SW480 (cell line): ENCODE measurements around the gene TSPAN17.
A peak's percentile ranks its signal among the peaks of the same experiment; 100 is the strongest.
"Not testable (repeated sequence)": the region's sequence is repeated elsewhere in the genome, so short reads cannot be mapped to it uniquely, and the experiment has no call there.

Experiments
- DNase-seq: peaks from one replicate; pipeline ENCODE4 v3.0.0-alpha.2; 2016; ENCODE audit warnings: low spot score

The TSPAN17 gene

DNA sequence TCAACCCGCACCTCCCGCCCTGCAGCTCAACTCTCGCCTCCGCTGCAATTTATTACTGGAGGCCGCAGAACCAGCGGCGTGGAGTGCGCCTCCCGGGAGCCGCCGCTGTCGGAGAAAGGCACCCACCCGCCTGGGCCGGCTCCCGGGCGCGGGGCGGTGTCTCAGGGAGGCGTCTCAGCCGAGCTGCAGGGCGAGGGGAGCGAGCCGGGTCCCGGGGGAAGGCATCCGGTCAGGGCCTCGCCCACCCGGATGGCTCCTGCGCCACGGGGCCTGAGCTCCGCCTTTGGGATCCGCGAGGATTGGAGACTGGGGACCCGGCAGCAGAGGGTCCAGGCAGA, 32.9 kb downstream of the TSPAN17 start:
- no peak for DNase-seq

DNA sequence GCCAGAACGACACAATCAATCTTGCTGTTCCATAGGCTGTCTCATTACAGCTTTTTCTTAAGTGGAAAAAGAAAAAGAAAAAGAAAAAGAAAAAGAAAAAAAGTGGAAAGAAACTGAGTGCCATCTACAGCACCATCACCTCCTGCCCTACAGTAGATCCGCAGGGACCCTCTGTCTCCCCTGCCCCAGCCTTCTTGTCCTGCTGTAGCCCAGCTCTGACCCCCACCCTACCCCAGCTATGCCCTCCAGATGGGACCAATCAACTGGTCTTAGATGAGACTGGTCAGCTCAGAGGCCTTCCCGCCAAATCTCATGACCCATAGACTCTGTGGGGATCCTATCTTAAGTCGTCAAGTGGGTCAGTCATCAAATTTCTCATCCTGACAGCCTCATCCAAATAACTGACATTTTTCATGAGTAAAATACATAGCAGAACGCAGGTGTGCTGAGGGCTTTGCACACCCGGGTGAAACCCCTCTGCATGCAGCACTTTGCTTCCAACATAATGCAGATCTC, 34.8 kb downstream of the TSPAN17 start:
- no peak for DNase-seq

DNA sequence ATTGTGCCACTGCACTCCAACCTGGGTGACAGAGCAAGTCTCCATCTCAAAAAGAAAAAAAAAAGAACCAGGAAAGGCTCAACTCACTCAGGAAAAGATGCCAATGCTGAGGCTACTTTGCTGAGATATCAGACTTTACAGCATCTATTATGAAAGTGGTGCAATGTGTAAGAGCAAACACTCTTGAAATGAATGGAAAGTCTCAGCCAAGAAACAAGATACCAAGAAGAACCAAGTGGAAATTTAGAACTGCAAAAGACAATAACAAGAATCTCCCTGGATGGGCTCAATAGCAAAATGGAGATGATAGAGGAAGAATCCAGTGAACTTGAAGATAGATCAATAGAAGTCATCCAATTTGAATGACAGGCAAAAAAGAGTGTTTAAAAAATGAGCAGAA, 37.7 kb downstream of the TSPAN17 start:
- DNase-seq = no peak

DNA sequence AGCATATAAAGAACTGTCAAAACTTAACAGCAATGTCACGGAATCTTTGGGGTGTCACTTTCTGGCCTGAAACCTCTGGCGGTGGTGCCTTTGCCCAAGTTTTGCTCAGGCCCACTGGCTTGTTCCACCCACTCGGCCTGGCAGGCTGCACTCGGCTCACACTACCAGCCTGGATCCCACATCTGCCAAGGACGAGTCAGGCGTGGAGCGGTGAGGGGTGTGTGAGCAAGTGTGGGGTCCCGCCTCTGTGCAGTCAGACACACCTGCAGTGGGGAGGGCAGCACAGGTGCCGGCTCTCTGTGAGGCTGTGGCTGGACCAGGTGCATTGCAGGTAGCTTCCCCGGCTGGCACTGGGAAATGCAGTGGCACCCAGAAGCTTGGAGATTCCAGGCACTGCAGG, 40.0 kb downstream of the TSPAN17 start:
- DNase-seq = no peak

DNA sequence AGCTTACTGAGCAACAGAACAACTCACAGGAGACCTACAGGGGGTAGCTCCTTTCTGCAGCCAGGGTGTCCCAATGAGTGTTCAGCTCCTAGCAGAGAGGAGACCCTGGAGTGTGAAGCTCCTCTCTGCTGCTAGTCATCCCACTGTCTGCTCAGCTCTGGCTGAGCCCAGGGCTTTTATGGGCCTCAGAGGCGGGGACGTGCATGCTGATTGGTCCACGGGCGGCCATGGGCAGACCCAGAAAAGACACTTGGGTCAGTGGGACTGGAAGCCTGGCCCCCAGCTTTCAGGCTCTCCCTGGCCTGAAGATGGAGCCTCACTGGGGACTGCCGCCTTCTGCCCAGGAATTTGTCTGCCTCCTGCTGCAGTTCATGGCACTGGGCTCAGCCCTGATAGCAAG, 40.6 kb downstream of the TSPAN17 start:
- no peak for DNase-seq

DNA sequence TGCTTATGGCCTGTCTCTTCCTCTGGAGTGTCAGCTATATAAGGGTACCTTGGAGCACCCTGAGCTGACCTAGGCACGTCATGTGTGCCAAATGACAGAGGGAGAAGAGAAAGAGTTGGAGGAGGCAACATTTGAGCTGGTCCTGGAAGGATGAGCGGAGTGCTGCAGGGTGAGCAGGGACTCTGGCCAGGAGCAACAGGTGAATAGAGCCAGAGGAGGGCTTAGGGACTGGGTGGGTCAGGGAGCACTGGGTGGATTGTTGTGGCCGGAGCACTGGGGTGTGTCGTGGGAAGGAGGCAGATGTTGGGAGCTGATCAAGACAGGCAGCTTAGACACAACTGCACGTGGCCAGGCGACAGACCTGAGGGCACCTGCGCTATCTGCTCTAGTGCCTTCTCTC, 43.6 kb downstream of the TSPAN17 start:
- no peak for DNase-seq

DNA sequence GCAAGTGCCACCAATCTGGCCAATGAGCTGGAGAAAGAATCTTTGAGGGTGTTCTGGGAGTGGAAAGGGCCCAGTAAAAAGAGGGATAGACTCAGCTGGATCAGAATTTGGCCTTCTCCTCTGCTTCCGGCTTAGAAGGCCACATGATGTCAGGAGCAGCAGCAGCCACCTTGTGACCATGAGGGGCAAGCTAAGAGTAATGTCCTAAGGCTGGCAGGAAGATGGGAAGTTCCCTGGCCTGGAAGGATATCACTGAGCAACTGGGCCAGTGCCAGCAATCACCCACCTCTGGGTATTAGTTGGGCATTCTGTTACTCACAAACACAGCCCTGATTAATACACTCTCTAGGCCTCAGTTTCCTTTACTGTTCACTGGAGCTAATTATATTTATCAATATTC, 44.2 kb downstream of the TSPAN17 start:
- no peak for DNase-seq

DNA sequence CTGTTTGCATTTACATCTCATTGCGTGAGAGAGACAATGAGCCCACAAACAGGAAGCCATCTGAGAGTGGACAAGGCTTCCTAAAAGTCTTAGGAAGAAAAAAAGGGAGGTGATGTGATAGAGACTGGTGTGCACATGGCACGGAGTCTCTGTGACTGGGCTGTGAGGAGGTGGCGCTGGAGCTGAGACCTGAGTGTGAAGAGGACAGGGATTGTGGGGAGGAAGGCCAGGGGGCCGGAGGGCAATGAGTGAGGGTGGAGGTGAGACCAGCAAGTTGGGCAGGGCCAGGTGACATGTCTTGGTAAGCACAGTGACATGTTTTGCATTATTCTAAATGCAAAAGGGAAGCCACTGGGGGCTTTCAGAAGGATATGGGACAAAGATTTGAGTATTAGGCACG, 45.0 kb downstream of the TSPAN17 start:
- DNase-seq = no peak

DNA sequence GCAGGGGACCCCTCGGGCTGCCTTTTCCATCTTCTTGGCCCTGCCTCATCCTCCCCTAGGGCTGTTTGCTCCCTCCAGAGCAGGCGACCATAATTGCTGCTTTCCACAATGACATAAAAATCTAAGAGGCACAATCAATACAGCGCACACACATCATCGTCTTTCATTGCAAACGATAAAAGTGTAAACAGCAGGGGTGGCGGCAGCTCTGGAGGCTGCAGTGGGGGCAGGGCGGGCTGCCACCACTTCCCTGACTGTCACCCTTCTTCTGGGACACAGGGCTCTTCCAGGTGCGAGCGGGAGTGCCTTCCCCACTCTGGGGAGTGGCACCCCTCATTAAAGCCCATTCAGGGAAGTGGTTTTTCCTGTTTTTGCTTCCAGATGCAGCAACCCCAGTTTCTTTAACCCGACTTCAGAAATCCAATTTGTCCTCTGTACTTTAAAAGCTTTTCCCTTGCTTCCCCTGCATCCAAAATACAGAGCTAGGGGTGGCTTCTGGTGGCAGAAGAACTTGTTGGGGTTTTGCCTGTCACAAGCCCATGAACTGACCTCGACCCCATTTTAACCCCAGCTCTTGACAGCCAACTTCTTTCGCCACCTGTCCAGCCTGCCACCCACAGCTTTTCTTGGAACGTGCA, 45.7 kb downstream of the TSPAN17 start:
- DNase-seq = no peak

DNA sequence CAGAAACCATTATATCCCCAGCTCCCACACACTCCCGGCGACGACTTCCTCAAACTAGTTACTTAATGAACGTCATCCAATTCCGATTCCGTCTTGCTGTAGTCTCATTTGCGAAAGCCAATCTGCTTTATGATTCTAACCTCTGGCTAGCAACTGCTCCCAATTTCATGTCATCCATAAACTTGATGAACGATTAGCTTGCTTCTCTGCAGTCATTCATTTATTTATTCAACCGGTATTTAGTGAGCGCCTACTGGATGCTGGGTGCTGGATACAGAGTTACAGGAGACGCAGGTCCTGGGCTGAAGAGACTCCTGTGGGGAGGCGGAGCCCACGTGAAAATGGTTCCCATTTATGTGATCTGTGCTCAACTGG, 46.2 kb downstream of the TSPAN17 start:
- no peak for DNase-seq

DNA sequence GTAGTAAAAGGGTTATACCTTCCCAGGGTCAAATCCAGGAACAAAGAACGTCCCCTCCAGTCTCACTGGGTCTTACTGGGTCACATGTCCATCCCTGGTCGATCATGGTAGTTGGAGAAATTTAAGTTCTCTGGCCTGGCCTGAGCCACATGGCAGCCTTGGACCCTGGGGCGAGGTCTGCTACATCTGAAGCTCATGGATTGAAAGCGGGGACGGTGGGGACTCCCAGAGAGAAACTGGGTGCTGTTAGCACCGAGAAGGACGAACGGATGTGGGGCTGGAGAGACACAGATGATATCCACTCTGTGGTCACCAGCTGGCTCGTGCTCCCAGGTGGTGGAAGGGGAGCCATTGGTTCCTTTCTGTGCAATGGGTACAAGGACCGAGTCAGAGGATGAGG, 46.9 kb downstream of the TSPAN17 start:
- no peak for DNase-seq

DNA sequence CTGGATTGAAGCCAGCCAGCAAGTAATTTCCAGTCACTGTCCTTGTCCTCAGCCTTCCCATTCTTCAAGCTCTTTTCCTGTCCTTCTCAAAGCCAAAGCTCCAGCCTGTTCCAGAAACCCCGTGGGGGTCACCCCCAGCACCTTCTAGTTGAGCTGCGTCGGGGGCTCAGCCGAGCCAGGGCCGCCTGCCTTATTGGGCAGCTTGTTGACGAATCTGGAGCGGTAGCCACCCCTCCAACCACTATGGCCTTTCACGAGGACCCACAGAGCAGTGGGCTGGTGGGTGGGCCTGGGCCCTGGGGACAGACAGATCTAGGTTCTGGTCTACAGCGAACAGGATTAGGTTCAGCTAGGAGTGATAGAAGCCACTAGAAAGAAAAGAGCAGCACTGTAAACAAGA, 47.3 kb downstream of the TSPAN17 start:
- no peak for DNase-seq

DNA sequence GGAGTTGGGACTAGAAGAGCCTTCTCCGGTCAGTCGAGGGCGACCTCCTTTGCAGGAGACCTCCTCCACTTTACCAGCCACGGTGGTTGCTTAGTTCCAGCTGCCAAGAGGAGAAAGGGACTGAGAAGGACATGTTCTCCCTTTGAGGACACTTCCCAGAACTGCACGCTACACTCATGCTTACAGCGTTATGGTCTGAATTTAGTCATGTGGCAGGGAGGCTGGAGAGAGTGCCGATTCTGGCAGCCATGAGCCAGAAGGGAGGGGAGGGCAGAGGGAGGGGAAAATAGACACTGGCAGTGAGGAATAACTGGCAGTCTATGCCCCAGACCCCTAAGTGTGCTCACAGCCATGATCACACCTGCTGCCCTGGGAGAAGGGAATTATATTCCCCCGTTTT, 47.8 kb downstream of the TSPAN17 start:
- DNase-seq = no peak

DNA sequence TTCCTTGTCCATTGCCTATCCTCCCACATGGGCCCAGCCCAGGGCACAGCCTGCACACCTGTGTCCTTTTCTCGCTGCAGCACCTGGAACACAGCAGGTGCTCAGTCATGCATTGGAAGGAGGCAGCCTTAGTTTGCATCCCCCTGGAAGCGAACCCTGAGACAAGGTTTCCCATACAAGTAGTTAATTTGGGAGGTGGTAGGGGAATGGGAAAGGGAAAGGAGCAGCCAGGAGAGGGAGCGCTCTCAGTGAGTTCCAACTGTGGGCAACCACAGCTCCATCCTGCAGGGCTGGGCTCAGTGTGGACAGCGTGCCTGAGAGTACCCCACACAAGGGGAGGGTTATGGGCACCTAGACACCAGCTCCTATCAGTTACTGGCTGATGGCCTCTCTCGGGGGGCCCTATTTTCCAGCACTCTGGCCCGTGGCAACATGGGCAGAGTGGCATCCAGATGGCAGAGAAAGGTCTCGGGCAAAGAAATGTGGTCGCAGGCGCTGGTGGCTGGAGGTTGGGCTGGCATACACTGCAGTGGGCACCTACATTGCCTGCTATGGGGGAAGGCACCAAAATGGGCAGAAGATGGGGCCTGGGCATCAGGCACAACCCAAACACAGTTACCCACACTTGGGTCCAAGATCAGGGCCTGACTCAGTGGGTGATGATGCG, 50.1 kb downstream of the TSPAN17 start:
- DNase-seq = no peak

DNA sequence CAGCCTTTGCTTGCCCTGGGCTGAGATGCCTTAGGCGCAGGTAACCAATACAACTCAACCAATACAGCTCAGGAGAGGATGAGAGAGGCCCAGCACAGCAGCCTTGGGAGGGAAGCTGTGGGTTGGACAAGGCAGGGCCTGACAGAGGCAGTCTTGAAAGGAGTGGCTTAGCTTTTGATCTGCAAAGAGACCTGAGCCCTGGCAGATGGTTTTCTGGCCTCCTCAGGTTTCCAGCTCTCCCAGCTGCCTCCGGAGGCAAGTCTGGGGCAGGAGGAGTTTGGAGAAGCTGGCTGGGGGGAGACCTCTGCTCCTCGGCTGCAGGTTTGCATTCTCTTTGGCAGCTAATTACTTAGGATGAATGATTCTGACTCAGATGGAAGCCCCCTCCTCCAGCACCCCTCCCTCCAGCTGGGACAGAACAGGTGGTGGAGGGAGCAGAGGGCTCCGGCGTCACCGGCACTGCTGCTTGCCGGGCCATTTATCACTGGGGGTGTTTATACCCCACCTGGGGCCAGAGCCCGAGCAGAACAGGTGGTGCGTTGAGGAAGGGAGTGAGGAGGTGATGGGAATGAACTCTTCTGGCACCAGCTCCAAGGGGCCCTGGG, 50.8 kb downstream of the TSPAN17 start:
- DNase-seq = peak; percentile 20

DNA sequence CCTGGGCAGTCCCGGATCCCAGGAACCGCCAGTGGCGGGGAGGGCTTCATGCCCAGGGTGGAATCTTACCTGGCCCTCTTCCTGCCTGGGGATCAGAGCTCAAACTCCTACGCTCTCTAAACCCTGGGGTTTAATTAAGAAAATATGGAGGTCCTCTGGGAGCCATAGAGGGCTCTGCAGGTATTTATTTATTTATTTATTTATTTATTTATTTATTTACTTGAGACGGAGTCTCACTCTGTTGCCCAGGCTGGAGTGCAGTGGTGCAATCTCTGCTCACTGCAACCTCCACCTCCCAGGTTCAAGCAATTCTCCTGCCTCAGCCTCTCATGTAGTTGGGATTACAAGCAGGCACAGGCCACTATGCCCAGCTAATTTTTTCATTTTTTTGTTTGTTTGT, 52.2 kb downstream of the TSPAN17 start:
- not testable (repeated sequence) for DNase-seq

DNA sequence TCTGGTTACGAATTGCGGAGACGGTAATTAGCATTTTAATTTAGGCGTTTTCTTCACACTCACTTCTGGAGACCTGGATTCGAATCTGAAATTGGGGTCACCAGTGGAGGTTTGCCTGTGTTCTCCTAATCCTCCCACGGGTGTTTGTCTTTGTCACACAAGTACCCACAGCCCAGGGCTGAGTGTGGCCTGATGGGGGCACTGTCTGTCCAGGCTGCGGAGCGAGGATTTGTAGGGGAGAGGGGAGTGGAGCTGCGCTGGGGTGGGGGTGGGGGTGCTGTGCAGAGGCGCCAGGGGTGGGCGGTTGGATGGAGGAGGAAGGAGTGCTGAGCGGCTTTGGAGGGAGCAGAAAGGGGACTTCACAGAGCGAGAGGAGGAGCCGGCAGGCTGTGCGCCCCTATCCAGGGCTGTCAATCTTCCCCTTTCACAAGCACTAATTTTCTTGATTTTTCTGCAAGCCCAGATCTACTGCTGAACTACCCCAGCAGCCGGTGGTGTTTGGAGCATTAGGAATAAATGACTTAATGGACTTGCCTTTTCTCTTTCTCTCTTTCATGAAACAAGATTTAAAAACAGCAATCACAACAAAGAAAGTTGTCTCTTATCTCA, 53.1 kb downstream of the TSPAN17 start:
- no peak for DNase-seq

DNA sequence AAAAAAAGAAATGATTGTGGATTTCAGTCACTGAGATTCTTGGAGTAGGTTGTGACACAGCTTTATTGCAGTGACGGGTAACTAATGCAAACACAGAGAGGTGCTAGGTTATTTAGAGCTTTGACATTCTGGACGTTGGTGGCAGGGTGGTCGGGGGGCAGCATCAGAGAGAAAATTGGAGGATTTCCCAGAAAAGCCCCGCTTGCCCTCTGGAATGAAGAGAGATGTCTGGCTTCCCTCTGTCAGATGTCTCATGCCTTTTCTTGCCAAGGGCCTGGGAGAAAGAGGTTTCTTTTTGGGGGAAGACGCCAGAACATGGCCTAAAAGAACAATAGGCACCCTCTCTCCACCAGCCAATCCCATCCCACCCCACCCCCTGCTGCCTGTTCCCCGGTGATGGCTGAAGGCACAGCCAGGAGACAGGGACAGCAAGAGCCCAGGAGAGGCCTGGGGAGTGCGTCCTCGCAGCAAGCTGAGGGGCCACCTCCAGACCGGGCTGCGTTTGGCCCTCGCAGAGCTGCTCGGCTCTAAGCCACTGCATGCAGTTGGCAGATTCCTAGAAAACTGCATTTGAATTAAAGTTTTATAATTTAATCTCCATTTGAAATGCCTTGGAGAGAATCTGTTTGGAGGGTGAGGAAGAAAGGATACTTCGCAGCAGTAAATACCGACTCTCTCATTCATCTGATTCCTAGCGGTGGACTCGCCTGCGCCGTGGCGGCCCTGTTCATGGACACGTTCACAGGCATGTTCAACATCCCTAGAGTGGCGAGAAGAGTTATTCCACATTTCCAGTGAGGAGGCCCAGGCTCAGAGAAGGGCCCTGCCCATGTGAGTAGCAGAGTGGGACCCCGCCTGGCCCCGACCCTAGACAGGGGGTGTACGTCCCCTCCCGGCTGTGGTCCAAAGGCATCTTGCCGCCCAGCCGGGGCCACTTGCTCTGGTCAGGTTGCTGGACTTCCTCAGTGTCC, 55.7 kb downstream of the TSPAN17 start:
- DNase-seq = no peak

DNA sequence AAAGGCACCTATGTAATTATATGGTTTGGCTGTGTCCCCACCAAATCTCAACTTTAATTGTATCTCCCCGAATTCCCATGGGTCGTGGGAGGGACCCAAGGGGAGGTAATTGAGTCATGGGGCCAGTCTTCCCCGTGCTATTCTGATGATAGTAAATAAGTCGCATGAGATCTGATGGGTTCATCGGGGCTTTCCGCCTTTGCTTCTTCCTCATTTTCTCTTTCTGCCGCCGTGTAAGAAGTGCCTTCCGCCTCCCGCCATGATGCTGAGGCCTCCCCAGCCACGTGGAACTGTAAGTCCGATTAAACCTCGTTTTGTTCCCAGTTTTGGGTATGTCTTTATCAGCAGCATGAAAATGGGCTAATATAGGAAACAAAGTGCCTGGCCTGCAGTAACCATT, 56.6 kb downstream of the TSPAN17 start:
- no peak for DNase-seq

DNA sequence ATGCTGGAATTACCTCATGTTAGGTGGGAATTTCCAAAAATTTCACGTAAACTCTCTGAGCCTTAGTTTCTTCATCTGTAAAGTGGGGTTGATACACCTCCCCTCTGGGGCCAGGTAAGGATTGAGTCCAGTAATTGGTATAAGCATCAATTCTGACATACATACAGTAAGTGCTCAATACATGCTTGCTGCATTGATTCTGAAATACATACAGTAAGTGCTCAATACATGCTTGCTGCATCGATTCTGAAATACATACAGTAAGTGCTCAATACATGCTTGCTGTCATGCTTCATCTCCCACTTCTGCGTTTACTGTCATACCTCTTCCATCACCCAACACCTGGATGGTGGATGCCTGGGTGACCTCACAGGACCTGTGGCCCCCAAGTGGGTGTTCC, 57.1 kb downstream of the TSPAN17 start:
- DNase-seq = no peak

DNA sequence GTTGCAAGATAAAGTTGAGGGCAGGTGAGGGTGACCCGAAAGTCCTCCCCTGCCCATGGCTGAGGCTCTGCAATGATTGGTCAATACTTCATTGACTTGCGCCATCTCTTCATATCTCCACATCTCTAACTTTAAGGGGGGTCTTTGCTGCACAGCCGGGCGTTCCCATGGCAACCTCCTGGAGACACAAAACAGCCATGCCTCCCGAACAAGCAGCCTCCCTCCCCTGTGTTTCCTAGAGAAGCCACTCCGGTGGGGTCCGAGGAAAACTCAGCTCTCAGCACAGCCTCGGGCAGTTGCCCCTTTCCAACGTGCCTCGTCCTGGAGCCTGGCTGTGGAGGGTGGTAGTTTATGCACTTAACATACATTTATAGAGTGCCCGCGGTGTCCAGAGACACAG, 57.5 kb downstream of the TSPAN17 start:
- DNase-seq = no peak
